Right lobe of liver (tissue), 4 donors: ENCODE measurements around the gene SPTBN1.

Experiments used
- POLR2A ChIP-seq: fragments of 450-650 bp; IDR thresholded peaks from one replicate; pipeline ENCODE4 v1.6.1; 2017; ENCODE audit warnings: antibody characterized with exemption, mild to moderate bottlenecking
- TF ChIP-seq, protein P1 (sequence below), 4 donors: fragments of 200-600 bp in 3 of 4; fragments of 450-650 bp in 1 of 4; IDR thresholded peaks; one replicate each; pipeline versions ENCODE4 v1.5.1 to v1.8.0; 2016 to 2022; ENCODE audit warnings: antibody characterized with exemption in 4 of 4, mild to moderate bottlenecking in 2 of 4
- donor health status: DM: no; HTN: no; CAD: no.
- donor health status: DM: no; HTN: no; CAD: no.
- donor health status: DM: no; HTN: yes; CAD: no.

DNA sequence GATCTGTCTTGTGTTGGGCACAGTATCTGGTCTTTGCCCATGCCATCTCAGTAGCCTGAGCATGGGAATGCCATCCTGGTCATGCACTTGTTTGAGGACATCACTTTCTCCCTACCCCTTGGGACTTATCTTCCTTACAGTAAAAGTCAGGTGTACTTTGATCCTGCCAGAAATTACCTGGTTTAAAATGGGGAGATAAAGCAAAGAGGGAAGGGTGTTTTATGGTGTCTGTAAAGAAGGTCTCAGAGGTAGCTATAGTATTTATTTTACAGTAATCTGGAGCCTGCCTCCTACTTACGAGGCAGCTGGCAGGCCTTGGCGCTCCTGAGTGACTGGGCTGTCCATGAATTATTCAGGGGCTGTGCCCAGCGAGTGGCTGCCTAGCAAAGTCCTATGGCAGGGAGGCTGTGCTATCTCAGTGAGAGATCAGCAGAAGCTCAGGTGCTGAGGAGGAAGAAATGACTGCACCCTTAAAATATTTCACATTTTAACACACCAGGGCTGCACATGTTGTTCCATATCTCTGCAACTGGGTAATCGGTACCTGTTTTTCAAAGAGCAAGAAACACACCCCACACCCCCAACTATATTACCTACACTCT, 93.9 kb downstream of the SPTBN1 start:
- TF ChIP-seq POLR2A = no peak
- TF ChIP-seq, protein P1, sequence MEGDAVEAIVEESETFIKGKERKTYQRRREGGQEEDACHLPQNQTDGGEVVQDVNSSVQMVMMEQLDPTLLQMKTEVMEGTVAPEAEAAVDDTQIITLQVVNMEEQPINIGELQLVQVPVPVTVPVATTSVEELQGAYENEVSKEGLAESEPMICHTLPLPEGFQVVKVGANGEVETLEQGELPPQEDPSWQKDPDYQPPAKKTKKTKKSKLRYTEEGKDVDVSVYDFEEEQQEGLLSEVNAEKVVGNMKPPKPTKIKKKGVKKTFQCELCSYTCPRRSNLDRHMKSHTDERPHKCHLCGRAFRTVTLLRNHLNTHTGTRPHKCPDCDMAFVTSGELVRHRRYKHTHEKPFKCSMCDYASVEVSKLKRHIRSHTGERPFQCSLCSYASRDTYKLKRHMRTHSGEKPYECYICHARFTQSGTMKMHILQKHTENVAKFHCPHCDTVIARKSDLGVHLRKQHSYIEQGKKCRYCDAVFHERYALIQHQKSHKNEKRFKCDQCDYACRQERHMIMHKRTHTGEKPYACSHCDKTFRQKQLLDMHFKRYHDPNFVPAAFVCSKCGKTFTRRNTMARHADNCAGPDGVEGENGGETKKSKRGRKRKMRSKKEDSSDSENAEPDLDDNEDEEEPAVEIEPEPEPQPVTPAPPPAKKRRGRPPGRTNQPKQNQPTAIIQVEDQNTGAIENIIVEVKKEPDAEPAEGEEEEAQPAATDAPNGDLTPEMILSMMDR (IDR thresholded peaks at IDR 0.05) = no peak
